HepG2 (cell line): Measurements from ENCODE around the gene NAV2. TPM values are rescaled to one million over a fixed set of nuclear protein-coding genes. Genes with fewer than 3 reads are reported as not detected.

Source experiments
- ATAC-seq: fragments of 200-7000 bp; cut with Tn5 transposase; 3 replicates; pipeline ENCODE4 v1.9.1; 2020; ENCODE audit warnings: mild to moderate bottlenecking, moderate library complexity
- BruUV-seq: library from RNA; stranded (reverse); fragments of 400-500 nt; replicated peaks from 2 replicates; lab custom pipeline; 2021; lab: Mats Ljungman, UMichigan
- CTCF ChIA-PET: fragments of 300-600 bp; formaldehyde crosslinking; extraction: SDS; loops from one replicate; lab custom pipeline; 2021; ENCODE audit warnings: low total read pairs, inconsistent platforms, low intra/inter-chr PET ratio; lab: Yijun Ruan, JAX
- POLR2A ChIA-PET: fragments of 350-600 bp; sonication (Branson Sonifier 250); formaldehyde crosslinking; loops from one replicate; lab custom pipeline; 2020; ENCODE audit warnings: antibody characterized with exemption, inconsistent platforms; lab: Yijun Ruan, JAX
- DNase-seq: peaks from one replicate; pipeline ENCODE4 v3.0.0-alpha.2; 2015; ENCODE audit warnings: low spot score
- FAIRE-seq: peaks from 3 replicates; lab custom pipeline; 2011; peaks lifted over from hg19 to GRCh38; lab: Jason Lieb, UNC
- H2AFZ ChIP-seq: one replicate; pipeline ENCODE4 v1.6.1; 2011; ENCODE audit warnings: low read length, inconsistent platforms
- H3K27ac ChIP-seq: fragments of 300-600 bp; 3 replicates; pipeline ENCODE4 v1.8.0; 2011; ENCODE audit warnings: mixed run types, mild to moderate bottlenecking, mixed read lengths, low read length, inconsistent platforms; ENCODE audit not compliant: insufficient read depth; ENCODE audit errors: extremely low read length
- H3K27me3 ChIP-seq, 2 experiments: fragments of 200-600 bp in 1 of 2; 2 replicates in 1 of 2; 3 replicates in 1 of 2; pipeline versions ENCODE4 v1.6.0 to v1.8.0; 2011; ENCODE audit warnings: low read length in 2 of 2, mild to moderate bottlenecking in 2 of 2, moderate library complexity in 2 of 2, inconsistent platforms in 1 of 2; ENCODE audit not compliant: insufficient read depth in 2 of 2, control insufficient read depth in 1 of 2
- H3K36me3 ChIP-seq, 2 experiments: fragments of 200-600 bp in 1 of 2; replicated peaks in 1 of 2; 2 replicates in 1 of 2; 3 replicates in 1 of 2; pipeline versions ENCODE4 v1.5.1 to v1.8.0; 2011; ENCODE audit warnings: low read length in 2 of 2, inconsistent platforms in 1 of 2; ENCODE audit not compliant: insufficient read depth in 2 of 2, control insufficient read depth in 1 of 2
- H3K4me1 ChIP-seq: 2 replicates; pipeline ENCODE4 v1.5.1; 2012; ENCODE audit warnings: low read length, inconsistent platforms; ENCODE audit not compliant: insufficient read depth
- H3K4me2 ChIP-seq: 2 replicates; pipeline ENCODE4 v1.6.0; 2011; ENCODE audit warnings: low read depth, low read length, inconsistent platforms
- H3K4me3 ChIP-seq, 3 experiments: fragments of 200-600 bp in 1 of 3; sonication (generic), shearing (Covaris generic) in 1 of 3; replicated peaks in 1 of 3; 2 replicates each; pipeline ENCODE4 v1.5.1; 2011 to 2016; ENCODE audit warnings: low read length in 3 of 3, inconsistent platforms in 2 of 3, low read depth in 2 of 3, mild to moderate bottlenecking in 2 of 3, control low read depth in 1 of 3, mixed read lengths in 1 of 3; ENCODE audit not compliant: insufficient read depth in 1 of 3
- H3K79me2 ChIP-seq: one replicate; pipeline ENCODE4 v1.6.1; 2011; ENCODE audit warnings: low read length, inconsistent platforms; ENCODE audit not compliant: insufficient read depth
- H3K9ac ChIP-seq: 2 replicates; pipeline ENCODE4 v1.6.0; 2011; ENCODE audit warnings: mild to moderate bottlenecking, low read depth, low read length, inconsistent platforms; ENCODE audit not compliant: insufficient read depth
- H3K9me3 ChIP-seq: 2 replicates; pipeline ENCODE4 v1.5.1; 2012; ENCODE audit warnings: mild to moderate bottlenecking, low read length
- H4K20me1 ChIP-seq: 2 replicates; pipeline ENCODE4 v1.6.0; 2011; ENCODE audit warnings: inconsistent platforms, mild to moderate bottlenecking, low read length, moderate library complexity; ENCODE audit not compliant: insufficient read depth
- CEBPB ChIP-seq: IDR thresholded peaks from 2 replicates; pipeline ENCODE4 v1.6.1; 2011; ENCODE audit warnings: low read depth, low read length, improper control_type of control experiment, borderline replicate concordance
- ELK4 ChIP-seq: sonication (generic); formaldehyde crosslinking; IDR thresholded peaks from 2 replicates; pipeline ENCODE4 v1.9.0; 2021; ENCODE audit warnings: missing genetic modification reagents, borderline replicate concordance
- ETS1 ChIP-seq: sonication (generic); formaldehyde crosslinking; IDR thresholded peaks from 2 replicates; pipeline ENCODE4 v1.4.0; 2020; ENCODE audit warnings: missing genetic modification reagents
- GATAD1 ChIP-seq: IDR thresholded peaks from 2 replicates; pipeline ENCODE4 v1.6.1; 2016; ENCODE audit warnings: missing genetic modification reagents, missing compliant biosample characterization
- GMEB2 ChIP-seq: IDR thresholded peaks from 2 replicates; pipeline ENCODE4 v1.6.1; 2016; ENCODE audit warnings: missing biosample characterization, missing genetic modification reagents, low read depth
- KLF6 ChIP-seq: IDR thresholded peaks from 2 replicates; pipeline ENCODE4 v1.8.0; 2016; ENCODE audit warnings: missing biosample characterization, missing genetic modification reagents
- THAP7 ChIP-seq: sonication (generic); formaldehyde crosslinking; IDR thresholded peaks from 2 replicates; pipeline ENCODE4 v1.8.1; 2023; ENCODE audit warnings: mild to moderate bottlenecking, missing genetic modification reagents
- ZBTB4 ChIP-seq: sonication (generic); formaldehyde crosslinking; IDR thresholded peaks from 2 replicates; pipeline ENCODE4 v1.4.0; 2020; ENCODE audit warnings: missing genetic modification reagents, mild to moderate bottlenecking, borderline replicate concordance
- ZC3H4 ChIP-seq: sonication (generic); formaldehyde crosslinking; IDR thresholded peaks from 2 replicates; pipeline ENCODE4 v1.4.0; 2020; ENCODE audit warnings: missing genetic modification reagents, borderline replicate concordance
- ZNF160 ChIP-seq: sonication (generic); formaldehyde crosslinking; IDR thresholded peaks from 2 replicates; pipeline ENCODE4 v1.8.0; 2022; ENCODE audit warnings: mild to moderate bottlenecking, inconsistent platforms, missing genetic modification reagents
- ZNF350 ChIP-seq: sonication (generic); formaldehyde crosslinking; IDR thresholded peaks from 2 replicates; pipeline ENCODE4 v1.4.0; 2020; ENCODE audit warnings: mild to moderate bottlenecking, low read depth, missing genetic modification reagents, borderline replicate concordance
- ZNF564 ChIP-seq: sonication (generic); formaldehyde crosslinking; IDR thresholded peaks from 2 replicates; pipeline ENCODE4 v1.8.1; 2023; ENCODE audit warnings: mild to moderate bottlenecking, missing genetic modification reagents
- ZNF572 ChIP-seq: sonication (generic); formaldehyde crosslinking; IDR thresholded peaks from 2 replicates; pipeline ENCODE4 v1.5.1; 2020; ENCODE audit warnings: mild to moderate bottlenecking, missing genetic modification reagents
- ZNF691 ChIP-seq: sonication (generic); formaldehyde crosslinking; IDR thresholded peaks from 2 replicates; pipeline ENCODE4 v1.4.0; 2020; ENCODE audit warnings: missing genetic modification reagents, low read depth, mild to moderate bottlenecking, borderline replicate concordance
- ZNF703 ChIP-seq: sonication (generic); formaldehyde crosslinking; IDR thresholded peaks from 2 replicates; pipeline ENCODE4 v1.5.1; 2020; ENCODE audit warnings: missing genetic modification reagents, mild to moderate bottlenecking, moderate library complexity, borderline replicate concordance
- ZNF747 ChIP-seq: sonication (generic); formaldehyde crosslinking; IDR thresholded peaks from 2 replicates; pipeline ENCODE4 v1.8.1; 2023; ENCODE audit warnings: missing genetic modification reagents, mild to moderate bottlenecking, borderline replicate concordance
- WGBS: methylation state at CpG from one replicate; pipeline ENCODE4 v1.1.6; 2017; ENCODE audit warnings: low lambda C conversion rate; 5-methylcytosine and 5-hydroxymethylcytosine counted together
- in situ Hi-C: cut with HindIII; loops from 2 replicates; pipeline ENCODE4 v1.10.0; 2017; ENCODE audit warnings: low pct_unique_long_range_greater_than_20kb; ENCODE audit not compliant: extremely low pct_ligation_motif_present
- intact Hi-C: fragments of 100-400 bp; cut with micrococcal nuclease; formaldehyde crosslinking; loops from one replicate; pipeline ENCODE4 v1.10.0; 2022; ENCODE audit not compliant: unreplicated experiment
- polyA plus RNA-seq, 8 experiments: library from polyadenylated mRNA; depleted of rRNA in 3 of 8; stranded (reverse) in 7 of 8; unstranded in 1 of 8; fragments of >200 nt; fragmentation: Illumina TruSeq in 4 of 8; extraction: Trizol in 4 of 8; gene quantifications; 2 replicates each; pipeline versions ENCODE4 v1.2.1 to v1.2.3, GENCODE V29; 2011 to 2016; ENCODE audit warnings: low read depth in 4 of 8, missing spikeins in 1 of 8, mixed read lengths in 1 of 8; ENCODE audit not compliant: insufficient read depth in 1 of 8
- total RNA-seq, 5 experiments: library from RNA; depleted of rRNA; stranded (reverse); fragments of >200 nt; fragmentation: Illumina TruSeq; extraction: Trizol; gene quantifications; 2 replicates each; pipeline ENCODE4 v1.2.3, GENCODE V29; 2016; ENCODE audit warnings: low read depth in 1 of 5

NAV2 gene
- total and polyA plus RNA-seq, 2 of the 13 experiments (the other 11 are each of a cell fraction or from before 2014, with no cell fraction given), result 9.3 to 34.6 TPM

- H3K27me3 ChIP-seq, result no peaks in the 10 kb centered on the region
- no peak overlapping the region for H3K27ac ChIP-seq
- H3K4me2 ChIP-seq, result no peak overlapping the region
- in situ Hi-C loops (loop anchor here (5.0 kb wide), 1 partner anchor 176 kb away; no protein-coding TSS in a partner anchor), intact Hi-C loops (loop anchor here (5.0 kb wide), 1 partner anchor 76 kb away; no protein-coding TSS in a partner anchor)
- no TSS peak for BruUV-seq
- H3K9me3 ChIP-seq, result no peaks in the 10 kb centered on the region
- WGBS, result 96% methylated on average over 5 of the region's 5 CpGs
- POLR2A ChIA-PET, result no interaction called here
- no peaks in the 10 kb centered on the region for H3K4me1 ChIP-seq
- no peak for DNase-seq
- CTCF ChIA-PET, result interaction anchor here (1.2 kb wide), 1 partner anchor 161 kb away, joined by 3 read pairs; no protein-coding TSS in a partner anchor
- no peak for ATAC-seq
- H2AFZ ChIP-seq, result no peak overlapping the region
- peaks cover 34 to 85% of the 10 kb centered on the region in 2 experiments for H3K36me3 ChIP-seq
- no peaks in the 10 kb centered on the region for H3K79me2 ChIP-seq
- no peak overlapping the region for H3K9ac ChIP-seq
- H3K4me3 ChIP-seq, result no peak overlapping the region
- no peaks in the 10 kb centered on the region for H4K20me1 ChIP-seq
- no peak for FAIRE-seq
- TF ChIP-seq ZNF572 (CRISPR knock-in tag) (no peak), KLF6 (CRISPR knock-in tag) (no peak), ZNF691 (no peak), GMEB2 (CRISPR knock-in tag) (no peak), ZNF160 (no peak), ZNF747 (CRISPR knock-in tag) (no peak), ZNF703 (CRISPR knock-in tag) (no peak), ZNF564 (no peak), ELK4 (CRISPR knock-in tag) (no peak), GATAD1 (CRISPR knock-in tag) (no peak), ETS1 (CRISPR knock-in tag) (no peak), ZBTB4 (CRISPR knock-in tag) (no peak), THAP7 (CRISPR knock-in tag) (no peak), ZNF350 (CRISPR knock-in tag) (no peak), CEBPB (no peak), ZC3H4 (no peak)
These were observed 400.5 kb downstream of the NAV2 start for GRCh38 chr11:20113149-20113438.
